HEK293 (cell line): ENCODE data around the gene DSCAML1.

Source experiments
- CTCF ChIA-PET: fragments of 350-600 bp; formaldehyde crosslinking; extraction: SDS; loops from one replicate; lab custom pipeline; 2021; ENCODE audit warnings: antibody characterized with exemption; lab: Yijun Ruan, JAX
- POLR2A ChIA-PET: fragments of 300-600 bp; formaldehyde crosslinking; extraction: SDS; loops from one replicate; lab custom pipeline; 2020; ENCODE audit warnings: antibody characterized with exemption, inconsistent platforms; lab: Yijun Ruan, JAX
- H3K27ac ChIP-seq: fragments of 200-500 bp; sonication (Bioruptor generic); 2 replicates; pipeline ENCODE4 v1.5.1; 2014; ENCODE audit warnings: low read depth, low read length, control low read depth, inconsistent platforms; ENCODE audit errors: extremely low read depth
- H3K36me3 ChIP-seq, 2 experiments: fragments of 200-500 bp in 1 of 2; sonication (Bioruptor generic) in 1 of 2; 1 replicate in 1 of 2; 2 replicates in 1 of 2; pipeline ENCODE4 v1.5.1; 2014 to 2017; ENCODE audit warnings: inconsistent platforms in 2 of 2, low read length in 2 of 2; ENCODE audit not compliant: control insufficient read depth in 2 of 2, insufficient read depth in 1 of 2
- H3K4me1 ChIP-seq: fragments of 200-500 bp; sonication (Bioruptor generic); 2 replicates; pipeline ENCODE4 v1.5.1; 2014; ENCODE audit warnings: mild to moderate bottlenecking, low read length, inconsistent platforms; ENCODE audit not compliant: control insufficient read depth, insufficient read depth
- H3K4me3 ChIP-seq: 2 replicates; pipeline ENCODE4 v1.5.1; 2011; ENCODE audit warnings: low read depth, mild to moderate bottlenecking, control low read depth, low read length, moderate library complexity
- H3K9me3 ChIP-seq: fragments of 200-500 bp; sonication (Bioruptor generic); 2 replicates; pipeline ENCODE4 v1.5.1; 2014; ENCODE audit warnings: low read depth, low read length, inconsistent platforms; ENCODE audit not compliant: control insufficient read depth, insufficient read depth
- FEZF1 ChIP-seq: fragments of 450-650 bp; formaldehyde crosslinking; IDR thresholded peaks from 2 replicates; pipeline ENCODE4 v1.5.1; 2016; ENCODE audit warnings: missing biosample characterization, missing genetic modification characterization
- GFI1B ChIP-seq: fragments of 450-650 bp; formaldehyde crosslinking; IDR thresholded peaks from 2 replicates; pipeline ENCODE4 v1.5.1; 2016; ENCODE audit warnings: missing biosample characterization, missing genetic modification characterization
- GLIS1 ChIP-seq: fragments of 450-650 bp; formaldehyde crosslinking; IDR thresholded peaks from 2 replicates; pipeline ENCODE4 v1.5.1; 2016; ENCODE audit warnings: missing biosample characterization, missing genetic modification characterization
- IKZF3 ChIP-seq: fragments of 450-650 bp; IDR thresholded peaks from 2 replicates; pipeline ENCODE4 v1.5.0; 2018; ENCODE audit warnings: missing biosample characterization, mild to moderate bottlenecking, missing genetic modification characterization, moderate library complexity
- PRDM2 ChIP-seq: fragments of 450-650 bp; formaldehyde crosslinking; IDR thresholded peaks from 2 replicates; pipeline ENCODE4 v1.5.1; 2016; ENCODE audit warnings: missing biosample characterization, missing genetic modification characterization, borderline replicate concordance
- SCRT2 ChIP-seq: fragments of 450-650 bp; formaldehyde crosslinking; IDR thresholded peaks from 2 replicates; pipeline ENCODE4 v1.5.1; 2016; ENCODE audit warnings: missing biosample characterization, missing genetic modification characterization
- SETDB1 ChIP-seq: IDR thresholded peaks from one replicate; pipeline ENCODE4 v1.6.1; 2017; ENCODE audit warnings: mild to moderate bottlenecking, low read length, moderate library complexity, mixed read lengths; ENCODE audit not compliant: insufficient read length
- SP7 ChIP-seq: fragments of 450-650 bp; formaldehyde crosslinking; IDR thresholded peaks from 2 replicates; pipeline ENCODE4 v1.5.1; 2016; ENCODE audit warnings: missing biosample characterization, missing genetic modification characterization
- TRIM28 ChIP-seq: IDR thresholded peaks from 2 replicates; pipeline ENCODE4 v1.6.1; 2011; ENCODE audit warnings: low read length, control low read depth, borderline replicate concordance
- ZBTB17 ChIP-seq: fragments of 450-650 bp; formaldehyde crosslinking; IDR thresholded peaks from 2 replicates; pipeline ENCODE4 v1.5.1; 2016; ENCODE audit warnings: missing biosample characterization, missing genetic modification characterization
- ZFHX2 ChIP-seq: fragments of 450-650 bp; formaldehyde crosslinking; conservative IDR thresholded peaks from 2 replicates; pipeline ENCODE4 v1.5.1; 2016; ENCODE audit warnings: missing biosample characterization, missing genetic modification characterization
- ZFP37 ChIP-seq: fragments of 450-650 bp; formaldehyde crosslinking; IDR thresholded peaks from 2 replicates; pipeline ENCODE4 v1.5.1; 2016; ENCODE audit warnings: missing biosample characterization, missing genetic modification characterization
- ZFP41 ChIP-seq: fragments of 450-650 bp; formaldehyde crosslinking; IDR thresholded peaks from 2 replicates; pipeline ENCODE4 v1.5.1; 2016; ENCODE audit warnings: missing biosample characterization, missing genetic modification characterization, borderline replicate concordance
- ZNF132 ChIP-seq: fragments of 450-650 bp; formaldehyde crosslinking; IDR thresholded peaks from 2 replicates; pipeline ENCODE4 v1.5.1; 2017; ENCODE audit warnings: missing biosample characterization, missing genetic modification characterization, borderline replicate concordance
- ZNF133 ChIP-seq: fragments of 450-650 bp; formaldehyde crosslinking; IDR thresholded peaks from 2 replicates; pipeline ENCODE4 v1.5.1; 2016; ENCODE audit warnings: missing biosample characterization, missing genetic modification characterization
- ZNF140 ChIP-seq: fragments of 450-650 bp; formaldehyde crosslinking; IDR thresholded peaks from 2 replicates; pipeline ENCODE4 v1.5.1; 2016; ENCODE audit warnings: missing biosample characterization, missing genetic modification characterization
- ZNF175 ChIP-seq: fragments of 450-650 bp; formaldehyde crosslinking; IDR thresholded peaks from 2 replicates; pipeline ENCODE4 v1.5.1; 2016; ENCODE audit warnings: missing biosample characterization, missing genetic modification characterization
- ZNF221 ChIP-seq: fragments of 450-650 bp; formaldehyde crosslinking; IDR thresholded peaks from 2 replicates; pipeline ENCODE4 v1.5.1; 2017; ENCODE audit warnings: missing biosample characterization, missing genetic modification characterization, borderline replicate concordance
- ZNF223 ChIP-seq: fragments of 450-650 bp; formaldehyde crosslinking; IDR thresholded peaks from 2 replicates; pipeline ENCODE4 v1.5.1; 2016; ENCODE audit warnings: missing biosample characterization, missing genetic modification characterization
- ZNF274 ChIP-seq, 2 experiments: fragments of 200-500 bp in 1 of 2; fragments of 450-650 bp in 1 of 2; sonication (Bioruptor generic) in 1 of 2; formaldehyde crosslinking in 1 of 2; IDR thresholded peaks; 2 replicates each; pipeline versions ENCODE4 v1.5.1 to v1.6.1; 2014 to 2016; ENCODE audit warnings: borderline replicate concordance in 1 of 2, inconsistent platforms in 1 of 2, low read length in 1 of 2, missing biosample characterization in 1 of 2, missing genetic modification characterization in 1 of 2
- ZNF404 ChIP-seq: fragments of 450-650 bp; formaldehyde crosslinking; IDR thresholded peaks from 2 replicates; pipeline ENCODE4 v1.5.1; 2017; ENCODE audit warnings: missing biosample characterization, missing genetic modification characterization
- ZNF433 ChIP-seq: fragments of 450-650 bp; formaldehyde crosslinking; IDR thresholded peaks from 2 replicates; pipeline ENCODE4 v1.5.1; 2016; ENCODE audit warnings: missing biosample characterization, missing genetic modification characterization, low read depth
- ZNF514 ChIP-seq: fragments of 450-650 bp; formaldehyde crosslinking; IDR thresholded peaks from 2 replicates; pipeline ENCODE4 v1.5.1; 2016; ENCODE audit warnings: missing biosample characterization, missing genetic modification characterization
- ZNF548 ChIP-seq: fragments of 450-650 bp; formaldehyde crosslinking; IDR thresholded peaks from 2 replicates; pipeline ENCODE4 v1.5.1; 2016; ENCODE audit warnings: missing biosample characterization, missing genetic modification characterization
- ZNF549 ChIP-seq: fragments of 450-650 bp; IDR thresholded peaks from 2 replicates; pipeline ENCODE4 v1.5.1; 2018; ENCODE audit warnings: missing biosample characterization, missing genetic modification characterization, mild to moderate bottlenecking, inconsistent platforms, moderate library complexity
- ZNF555 ChIP-seq: fragments of 450-650 bp; formaldehyde crosslinking; conservative IDR thresholded peaks from 2 replicates; pipeline ENCODE4 v1.5.1; 2017; ENCODE audit warnings: missing biosample characterization, mild to moderate bottlenecking, missing genetic modification characterization, inconsistent platforms
- ZNF561 ChIP-seq: fragments of 450-650 bp; IDR thresholded peaks from 2 replicates; pipeline ENCODE4 v1.5.1; 2018; ENCODE audit warnings: missing biosample characterization, missing genetic modification characterization, borderline replicate concordance
- ZNF626 ChIP-seq: fragments of 450-650 bp; sonication (Bioruptor Pico); formaldehyde crosslinking; IDR thresholded peaks from 2 replicates; pipeline ENCODE4 v1.5.1; 2018; ENCODE audit warnings: missing biosample characterization, missing genetic modification characterization, inconsistent platforms
- ZNF785 ChIP-seq: fragments of 450-650 bp; formaldehyde crosslinking; IDR thresholded peaks from 2 replicates; pipeline ENCODE4 v1.5.1; 2016; ENCODE audit warnings: missing biosample characterization, missing genetic modification characterization
- ZSCAN18 ChIP-seq: fragments of 450-650 bp; formaldehyde crosslinking; IDR thresholded peaks from 2 replicates; pipeline ENCODE4 v1.5.1; 2016; ENCODE audit warnings: missing biosample characterization, missing genetic modification characterization
- ZSCAN5A ChIP-seq: fragments of 450-650 bp; formaldehyde crosslinking; IDR thresholded peaks from 2 replicates; pipeline ENCODE4 v1.5.1; 2016; ENCODE audit warnings: missing biosample characterization, missing genetic modification characterization

Gene DSCAML1

GRCh38 chr11:117770061-117770460, 27.0 kb downstream of the DSCAML1 start:
- ChIA-PET POLR2A (no interaction called here), CTCF (no interaction called here)
- no peak for TF ChIP-seq ZSCAN18 (tag by site-specific recombination)
- no peak for TF ChIP-seq SETDB1
- TF ChIP-seq ZFP41 (tag by site-specific recombination): no peak
- no peak for TF ChIP-seq ZFP37 (tag by site-specific recombination)
- TF ChIP-seq ZNF555 (tag by site-specific recombination): no peak
- no peak for TF ChIP-seq ZNF140 (tag by site-specific recombination)
- no peak for TF ChIP-seq ZSCAN5A (tag by site-specific recombination)
- no peak for TF ChIP-seq ZNF274 (IDR thresholded peaks at IDR 0.05; ENCODE audit: low read length)
- no peak for TF ChIP-seq ZNF274 (tag by site-specific recombination; IDR thresholded peaks at IDR 0.05; ENCODE audit: borderline replicate concordance)
- TF ChIP-seq IKZF3 (tag by site-specific recombination): no peak
- no peak for TF ChIP-seq GLIS1 (tag by site-specific recombination)
- TF ChIP-seq ZNF785 (tag by site-specific recombination): no peak
- no peak for TF ChIP-seq ZNF132 (tag by site-specific recombination)
- TF ChIP-seq ZNF561 (tag by site-specific recombination): no peak
- TF ChIP-seq ZNF548 (tag by site-specific recombination): no peak
- no peak for TF ChIP-seq ZNF433 (tag by site-specific recombination)
- TF ChIP-seq ZNF223 (tag by site-specific recombination): no peak
- no peak for TF ChIP-seq ZNF514 (tag by site-specific recombination)
- TF ChIP-seq ZBTB17: no peak
- TF ChIP-seq ZFHX2 (tag by site-specific recombination): no peak
- Histone ChIP-seq H3K27ac (no peak overlapping the region), H3K36me3 (no peaks in the 10 kb centered on the region), H3K9me3 (no peaks in the 10 kb centered on the region), H3K4me3 (no peak overlapping the region), H3K4me1 (no peaks in the 10 kb centered on the region)

- H3K9me3 ChIP-seq: no peaks in the 10 kb centered on the region
- H3K4me3 ChIP-seq: no peak overlapping the region
- ChIA-PET POLR2A (no interaction called here), CTCF (no interaction called here)
- H3K27ac ChIP-seq: no peak overlapping the region
- no peaks in the 10 kb centered on the region for H3K36me3 ChIP-seq
- H3K4me1 ChIP-seq: no peaks in the 10 kb centered on the region
- no peak for TF ChIP-seq SP7 (tag by site-specific recombination)
- TF ChIP-seq TRIM28: no peak
- no peak for TF ChIP-seq PRDM2
- no peak for TF ChIP-seq GFI1B (tag by site-specific recombination)
- TF ChIP-seq ZNF549 (tag by site-specific recombination): no peak
- no peak for TF ChIP-seq SCRT2 (tag by site-specific recombination)
- TF ChIP-seq ZNF404 (tag by site-specific recombination): no peak
- no peak for TF ChIP-seq ZNF221
- no peak for TF ChIP-seq ZNF175 (tag by site-specific recombination)
- TF ChIP-seq FEZF1 (tag by site-specific recombination): no peak
- no peak for TF ChIP-seq ZNF133 (tag by site-specific recombination)
- no peak for TF ChIP-seq ZNF626 (tag by site-specific recombination)
Measured at GRCh38 chr11:117769533-117769932, 27.5 kb downstream of the DSCAML1 start.
